Esophagus muscularis mucosa (tissue), 4 donors: ENCODE data around the gene SOX15. TPM values are rescaled to one million over a fixed set of nuclear protein-coding genes. Genes with fewer than 3 reads are reported as not detected.
"Not testable (repeated sequence)": the region's sequence is repeated elsewhere in the genome, so short reads cannot be mapped to it uniquely, and the experiment has no call there.

ENCODE experiments used
- DNase-seq: peaks from one replicate; pipeline ENCODE4 v3.0.0-alpha.2; 2017; ENCODE audit errors: extremely low spot score
- H3K27ac ChIP-seq, 4 donors: fragments of 200-600 bp; sonication (generic); replicated peaks in 1 of 4; 1 replicate in 3 of 4; 2 replicates in 1 of 4; pipeline ENCODE4 v1.5.1; 2016 to 2019; ENCODE audit warnings: mild to moderate bottlenecking in 1 of 4
- H3K27me3 ChIP-seq, 4 donors: fragments of 200-600 bp; sonication (generic); one replicate each; pipeline versions ENCODE4 v1.5.1 to v1.6.0; 2016 to 2019
- H3K36me3 ChIP-seq, 4 donors: fragments of 200-600 bp; sonication (generic); one replicate each; pipeline ENCODE4 v1.5.1; 2016 to 2019
- H3K4me1 ChIP-seq, 4 donors: fragments of 200-600 bp; sonication (generic); one replicate each; pipeline ENCODE4 v1.5.1; 2016 to 2019
- H3K4me3 ChIP-seq, 4 donors: fragments of 200-600 bp; sonication (generic); 1 replicate in 2 of 4; 2 replicates in 2 of 4; pipeline ENCODE4 v1.5.1; 2016 to 2019; ENCODE audit warnings: mild to moderate bottlenecking in 4 of 4, moderate library complexity in 1 of 4
- H3K9me3 ChIP-seq, 4 donors: fragments of 200-600 bp; sonication (generic); 1 replicate in 3 of 4; 2 replicates in 1 of 4; pipeline ENCODE4 v1.5.1; 2016 to 2019
- CTCF ChIP-seq, 3 experiments: fragments of 200-600 bp in 2 of 3; fragments of 450-650 bp in 1 of 3; sonication (generic) in 2 of 3; IDR thresholded peaks; one replicate each; pipeline ENCODE4 v1.5.1; 2017 to 2019; ENCODE audit warnings: antibody characterized with exemption in 3 of 3, mild to moderate bottlenecking in 2 of 3, moderate library complexity in 1 of 3
- EP300 ChIP-seq: sonication (generic); formaldehyde crosslinking; IDR thresholded peaks from one replicate; pipeline ENCODE4 v1.6.1; 2017; ENCODE audit warnings: antibody characterized with exemption
- POLR2A ChIP-seq: fragments of 450-650 bp; IDR thresholded peaks from one replicate; pipeline ENCODE4 v1.6.1; 2017; ENCODE audit warnings: antibody characterized with exemption, moderate library complexity, mild to moderate bottlenecking, low read depth
- POLR2AphosphoS5 ChIP-seq, 2 donors: sonication (generic); formaldehyde crosslinking; IDR thresholded peaks; one replicate each; pipeline ENCODE4 v1.6.1; 2017; ENCODE audit warnings: antibody characterized with exemption in 2 of 2
- WGBS: methylation state at CpG from one replicate; pipeline ENCODE4 v1.1.5; 2018; 5-methylcytosine and 5-hydroxymethylcytosine counted together
- intact Hi-C: fragments of 100-400 bp; cut with DNase I; formaldehyde crosslinking; loops from one replicate; pipeline ENCODE4 v1.15.1; 2023
- total RNA-seq, 4 donors: library from RNA; depleted of rRNA; stranded (reverse); fragments of >200 nt; gene quantifications; one replicate each; pipeline versions ENCODE4 v1.1.0 to v1.2.1, GENCODE V29; 2016

The SOX15 gene
- total RNA-seq, 4 donors from 2014 or later: 2.9 to 14.6 (median 10.9) TPM

- TF ChIP-seq POLR2A: no peak
- TF ChIP-seq POLR2AphosphoS5 (IDR thresholded peaks at IDR 0.05): no peak
- no peak for TF ChIP-seq CTCF (IDR thresholded peaks at IDR 0.05)
- TF ChIP-seq EP300: no peak
- no peak for DNase-seq
- peak overlapping the region; percentile 91 to 97 (median 96) for H3K27ac ChIP-seq
- no peaks in the 10 kb centered on the region for H3K27me3 ChIP-seq
- H3K9me3 ChIP-seq: no peaks in the 10 kb centered on the region
- peaks cover 0 to 8% (median 2%) of the 10 kb centered on the region in 4 donors for H3K36me3 ChIP-seq
- intact Hi-C loops: no loop called here
- peak overlapping the region in 3 of 4 donors; percentile 71 to 84 (median 80) for H3K4me3 ChIP-seq
- peaks cover 9 to 19% (median 17%) of the 10 kb centered on the region in 4 donors for H3K4me1 ChIP-seq
- WGBS: 84% methylated on average over 7 of the region's 7 CpGs
These were observed 36.4 kb upstream of the SOX15 start for GRCh38 chr17:7626307-7626706.

- H3K27ac ChIP-seq, H3K4me3 ChIP-seq, H3K9me3 ChIP-seq, DNase-seq, H3K36me3 ChIP-seq, H3K27me3 ChIP-seq, intact Hi-C loops: not testable (repeated sequence)
- H3K4me1 ChIP-seq: peaks cover 9 to 19% (median 17%) of the 10 kb centered on the region in 4 donors
- WGBS: 95% methylated on average over 16 of the region's 16 CpGs
These were observed 35.9 kb upstream of the SOX15 start for GRCh38 chr17:7625749-7626148.

- no peak for DNase-seq
- Histone ChIP-seq H3K36me3 (peaks cover 0 to 8% (median 2%) of the 10 kb centered on the region in 4 donors), H3K27me3 (no peaks in the 10 kb centered on the region), H3K27ac (no peak overlapping the region), H3K9me3 (no peaks in the 10 kb centered on the region), H3K4me1 (peaks cover 9 to 19% (median 17%) of the 10 kb centered on the region in 4 donors), H3K4me3 (no peak overlapping the region)
- intact Hi-C loops: no loop called here
- 88% methylated on average over 5 of the region's 5 CpGs for WGBS
- no peak for TF ChIP-seq CTCF (IDR thresholded peaks at IDR 0.05)
- TF ChIP-seq EP300: no peak
- no peak for TF ChIP-seq POLR2A
- no peak for TF ChIP-seq POLR2AphosphoS5 (IDR thresholded peaks at IDR 0.05)
These were observed 33.8 kb upstream of the SOX15 start for GRCh38 chr17:7623661-7624060.

GRCh38 chr17:7620835-7621234, 30.9 kb upstream of the SOX15 start:
- Histone ChIP-seq H3K4me3 (no peak overlapping the region), H3K27me3 (no peaks in the 10 kb centered on the region), H3K9me3 (no peaks in the 10 kb centered on the region), H3K36me3 (peaks cover 0 to 3% (median 0%) of the 10 kb centered on the region in 4 donors), H3K4me1 (peaks cover 0 to under 1% (median under 1%) of the 10 kb centered on the region in 4 donors), H3K27ac (no peak overlapping the region)
- DNase-seq: no peak
- WGBS: 90% methylated on average over 8 of the region's 8 CpGs
- intact Hi-C loops: no loop called here
- TF ChIP-seq EP300 (no peak), CTCF (IDR thresholded peaks at IDR 0.05) (no peak), POLR2AphosphoS5 (IDR thresholded peaks at IDR 0.05) (no peak), POLR2A (no peak)

GRCh38 chr17:7618608-7619007, 28.7 kb upstream of the SOX15 start:
- H3K27ac ChIP-seq: no peak overlapping the region
- intact Hi-C loops: no loop called here
- 90% methylated on average over 5 of the region's 5 CpGs for WGBS
- DNase-seq: no peak
- peaks cover 4 to 14% (median 13%) of the 10 kb centered on the region in 4 donors for H3K4me1 ChIP-seq
- no peaks in the 10 kb centered on the region for H3K27me3 ChIP-seq
- H3K9me3 ChIP-seq: no peaks in the 10 kb centered on the region
- H3K4me3 ChIP-seq: no peak overlapping the region
- TF ChIP-seq POLR2AphosphoS5 (IDR thresholded peaks at IDR 0.05) (no peak), CTCF (IDR thresholded peaks at IDR 0.05) (no peak), EP300 (no peak), POLR2A (no peak)
- H3K36me3 ChIP-seq: no peaks in the 10 kb centered on the region
